Ascending aorta (tissue), 2 donors: ENCODE data around the gene PTPRN2. TPM values are rescaled to one million over a fixed set of nuclear protein-coding genes. Genes with fewer than 3 reads are reported as not detected.

Experiments
- DNase-seq, 2 donors: peaks; one replicate each; pipeline ENCODE4 v3.0.0-alpha.2; 2019; ENCODE audit warnings: low spot score in 2 of 2
- H3K27ac ChIP-seq, 2 donors: fragments of 200-600 bp; sonication (generic); one replicate each; pipeline ENCODE4 v1.5.1; 2016 to 2017; ENCODE audit warnings: mild to moderate bottlenecking in 1 of 2
- H3K27me3 ChIP-seq: fragments of 200-600 bp; sonication (generic); one replicate; pipeline ENCODE4 v1.5.1; 2017
- H3K36me3 ChIP-seq, 2 donors: fragments of 200-600 bp; sonication (generic); one replicate each; pipeline ENCODE4 v1.5.1; 2016
- H3K4me1 ChIP-seq, 2 donors: fragments of 200-600 bp; sonication (generic); one replicate each; pipeline ENCODE4 v1.5.1; 2016 to 2017; ENCODE audit warnings: mild to moderate bottlenecking in 1 of 2
- H3K4me3 ChIP-seq, 2 donors: fragments of 200-600 bp; sonication (generic); one replicate each; pipeline ENCODE4 v1.5.1; 2016 to 2017; ENCODE audit warnings: mild to moderate bottlenecking in 1 of 2
- H3K9me3 ChIP-seq, 2 donors: fragments of 200-600 bp; sonication (generic); one replicate each; pipeline ENCODE4 v1.5.1; 2016
- intact Hi-C: fragments of 100-400 bp; cut with DNase I; formaldehyde crosslinking; loops from one replicate; pipeline ENCODE4 v1.15.1; 2023
- total RNA-seq: library from RNA; depleted of rRNA; stranded (reverse); fragments of >200 nt; gene quantifications from one replicate; pipeline ENCODE4 v1.1.0, GENCODE V29; 2016
- TF ChIP-seq, protein P1 (sequence below), 3 experiments: fragments of 200-600 bp in 2 of 3; fragments of 450-650 bp in 1 of 3; sonication (generic) in 2 of 3; IDR thresholded peaks; one replicate each; pipeline ENCODE4 v1.5.1; 2016 to 2019; ENCODE audit warnings: antibody characterized with exemption in 3 of 3, mild to moderate bottlenecking in 1 of 3, moderate library complexity in 1 of 3

Gene PTPRN2
- total RNA-seq, 1 donor from 2014 or later, result 7.3 TPM

DNA sequence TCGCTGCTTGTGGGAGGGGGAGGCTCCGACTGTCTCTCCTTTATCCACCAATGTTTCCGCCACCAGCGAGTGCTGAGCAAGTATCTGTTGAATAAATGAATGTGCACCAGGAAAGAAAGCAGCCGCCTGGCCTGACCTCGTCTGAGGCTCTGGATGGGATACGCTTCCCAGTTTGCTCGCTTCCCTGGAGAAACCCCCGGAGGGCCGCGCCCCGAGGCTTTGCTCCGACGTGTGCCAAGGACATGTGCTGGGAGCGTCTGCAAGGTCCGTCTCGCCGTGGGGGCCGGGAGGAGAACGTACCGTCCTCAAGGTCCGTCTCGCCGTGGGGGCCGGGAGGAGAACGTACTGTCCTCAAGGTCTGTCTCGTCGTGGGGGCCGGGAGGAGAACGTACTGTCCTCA is 714.4 kb downstream of the PTPRN2 start:
- intact Hi-C loops, result no loop called here
- H3K4me3 ChIP-seq, result no peak overlapping the region
- H3K4me1 ChIP-seq, result no peaks in the 10 kb centered on the region
- no peak overlapping the region for H3K27ac ChIP-seq
- H3K36me3 ChIP-seq, result no peaks in the 10 kb centered on the region
- no peaks in the 10 kb centered on the region for H3K9me3 ChIP-seq
- TF ChIP-seq, protein P1, sequence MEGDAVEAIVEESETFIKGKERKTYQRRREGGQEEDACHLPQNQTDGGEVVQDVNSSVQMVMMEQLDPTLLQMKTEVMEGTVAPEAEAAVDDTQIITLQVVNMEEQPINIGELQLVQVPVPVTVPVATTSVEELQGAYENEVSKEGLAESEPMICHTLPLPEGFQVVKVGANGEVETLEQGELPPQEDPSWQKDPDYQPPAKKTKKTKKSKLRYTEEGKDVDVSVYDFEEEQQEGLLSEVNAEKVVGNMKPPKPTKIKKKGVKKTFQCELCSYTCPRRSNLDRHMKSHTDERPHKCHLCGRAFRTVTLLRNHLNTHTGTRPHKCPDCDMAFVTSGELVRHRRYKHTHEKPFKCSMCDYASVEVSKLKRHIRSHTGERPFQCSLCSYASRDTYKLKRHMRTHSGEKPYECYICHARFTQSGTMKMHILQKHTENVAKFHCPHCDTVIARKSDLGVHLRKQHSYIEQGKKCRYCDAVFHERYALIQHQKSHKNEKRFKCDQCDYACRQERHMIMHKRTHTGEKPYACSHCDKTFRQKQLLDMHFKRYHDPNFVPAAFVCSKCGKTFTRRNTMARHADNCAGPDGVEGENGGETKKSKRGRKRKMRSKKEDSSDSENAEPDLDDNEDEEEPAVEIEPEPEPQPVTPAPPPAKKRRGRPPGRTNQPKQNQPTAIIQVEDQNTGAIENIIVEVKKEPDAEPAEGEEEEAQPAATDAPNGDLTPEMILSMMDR (IDR thresholded peaks at IDR 0.05), result no peak
- DNase-seq, result no peak
- H3K27me3 ChIP-seq, result no peaks in the 10 kb centered on the region

GRCh38 chr7:157872447-157872846 is 715.2 kb downstream of the PTPRN2 start:
- Histone ChIP-seq H3K27ac (no peak overlapping the region), H3K27me3 (no peaks in the 10 kb centered on the region), H3K4me1 (no peaks in the 10 kb centered on the region), H3K4me3 (no peak overlapping the region), H3K36me3 (no peaks in the 10 kb centered on the region), H3K9me3 (no peaks in the 10 kb centered on the region)
- no peak for DNase-seq
- TF ChIP-seq, protein P1 (IDR thresholded peaks at IDR 0.05), result no peak
- intact Hi-C loops, result no loop called here

DNA sequence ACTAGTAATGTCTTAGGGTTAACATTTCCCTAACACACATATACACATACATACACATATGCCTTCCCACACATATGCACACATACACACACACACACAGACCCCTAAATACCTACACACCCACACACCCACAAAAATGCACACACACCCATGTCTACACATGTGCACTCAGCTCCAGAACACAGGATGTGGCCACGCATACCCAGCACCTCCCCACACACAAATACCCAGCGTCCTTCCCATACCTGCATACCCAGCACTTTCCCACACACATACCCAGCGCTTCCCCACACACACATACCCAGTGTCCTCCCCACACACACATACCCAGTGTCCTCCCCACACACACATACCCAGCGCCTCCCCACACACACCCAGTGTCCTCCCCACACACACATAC is 715.9 kb downstream of the PTPRN2 start:
- intact Hi-C loops, result no loop called here
- H3K4me3 ChIP-seq, result no peak overlapping the region
- H3K27me3 ChIP-seq, result no peaks in the 10 kb centered on the region
- no peaks in the 10 kb centered on the region for H3K4me1 ChIP-seq
- H3K9me3 ChIP-seq, result no peaks in the 10 kb centered on the region
- no peaks in the 10 kb centered on the region for H3K36me3 ChIP-seq
- TF ChIP-seq, protein P1 (IDR thresholded peaks at IDR 0.05), result no peak
- H3K27ac ChIP-seq, result no peak overlapping the region
- DNase-seq, result no peak

DNA sequence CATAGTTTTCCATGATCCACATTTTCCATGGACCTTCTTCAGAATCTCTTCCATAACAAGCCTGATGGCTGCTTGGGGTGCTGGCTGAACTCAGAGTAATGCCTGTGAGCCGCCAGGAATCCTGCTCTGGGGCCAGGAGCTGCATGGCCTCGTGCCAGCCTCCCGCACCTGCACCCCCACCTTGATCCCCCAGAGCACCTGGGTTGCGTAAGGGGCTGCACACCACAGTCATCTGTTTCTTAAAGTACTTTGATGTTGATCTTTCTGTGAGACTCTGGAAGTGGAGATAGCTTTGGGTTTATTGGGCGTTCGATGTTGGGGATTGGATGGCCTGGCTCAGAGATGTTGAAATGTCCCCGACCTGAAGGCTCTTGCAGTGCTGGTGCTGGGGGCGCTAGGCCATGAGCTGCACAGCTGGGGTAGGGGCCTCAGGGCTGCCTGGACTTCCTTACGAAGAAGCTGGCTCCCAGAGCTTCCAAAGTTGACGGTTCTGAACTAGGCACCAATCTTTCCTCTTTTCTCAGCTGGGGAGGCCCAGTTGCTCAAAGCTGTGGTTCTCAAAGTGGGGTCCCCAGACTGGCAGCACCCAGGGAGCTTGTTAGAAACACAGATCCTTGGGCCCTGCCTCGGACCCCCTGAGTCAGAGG is 716.9 kb downstream of the PTPRN2 start:
- Histone ChIP-seq H3K27me3 (no peaks in the 10 kb centered on the region), H3K4me1 (no peaks in the 10 kb centered on the region)

DNA sequence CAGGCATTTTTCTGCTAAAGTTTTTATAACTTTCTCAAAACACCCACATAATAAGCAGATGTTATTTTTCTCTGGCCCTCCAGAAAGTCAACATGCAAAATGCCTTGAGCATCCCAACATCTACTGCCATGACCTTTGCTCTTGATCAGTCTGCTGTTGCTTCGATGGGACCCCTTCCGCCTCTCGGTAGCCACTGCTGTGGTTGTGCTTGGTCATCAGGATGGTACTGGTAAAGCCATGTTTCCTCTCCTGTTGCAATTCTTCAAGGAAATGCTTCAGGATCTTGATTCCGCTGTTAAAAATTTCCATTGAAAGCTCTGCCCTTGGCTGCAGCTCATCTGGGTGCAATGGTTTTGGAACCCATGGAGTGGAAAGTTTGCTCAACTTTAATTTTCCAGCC is 717.8 kb downstream of the PTPRN2 start:
- no peak for DNase-seq
- TF ChIP-seq, protein P1 (IDR thresholded peaks at IDR 0.05), result no peak
- no peak overlapping the region for H3K27ac ChIP-seq
- intact Hi-C loops, result no loop called here
- H3K36me3 ChIP-seq, result no peaks in the 10 kb centered on the region
- no peaks in the 10 kb centered on the region for H3K9me3 ChIP-seq
- H3K4me1 ChIP-seq, result no peaks in the 10 kb centered on the region
- H3K27me3 ChIP-seq, result no peaks in the 10 kb centered on the region
- H3K4me3 ChIP-seq, result no peak overlapping the region

More for the DNA sequence above, 716.9 kb downstream of the PTPRN2 start:
- Histone ChIP-seq H3K27ac (no peak overlapping the region), H3K36me3 (no peaks in the 10 kb centered on the region), H3K4me3 (no peak overlapping the region), H3K9me3 (no peaks in the 10 kb centered on the region)
- intact Hi-C loops, result no loop called here
- DNase-seq, result no peak
- TF ChIP-seq, protein P1 (IDR thresholded peaks at IDR 0.05), result no peak
